Thoracic aorta (tissue), 2 donors: ENCODE data around the gene PFKFB4. TPM values are rescaled to one million over a fixed set of nuclear protein-coding genes. Genes with fewer than 3 reads are reported as not detected.
A peak's percentile ranks its signal among the peaks of the same experiment; 100 is the strongest.

Source experiments
- ATAC-seq: fragments of 150-250 bp; one replicate; pipeline ENCODE4 v1.8.0; 2017; ENCODE audit warnings: low read depth; ENCODE audit not compliant: insufficient number of reproducible peaks, low FRiP score
- DNase-seq: peaks from one replicate; pipeline ENCODE4 v3.0.0-alpha.2; 2020; ENCODE audit warnings: low spot score
- H3K27ac ChIP-seq, 2 donors: fragments of 200-600 bp; sonication (generic); 1 replicate in 1 of 2; 2 replicates in 1 of 2; pipeline ENCODE4 v1.5.1; 2016; ENCODE audit warnings: mild to moderate bottlenecking in 2 of 2, moderate library complexity in 2 of 2
- H3K27me3 ChIP-seq: fragments of 200-600 bp; sonication (generic); replicated peaks from 2 replicates; pipeline ENCODE4 v1.6.0; 2016; ENCODE audit warnings: mild to moderate bottlenecking; ENCODE audit not compliant: insufficient read depth
- H3K36me3 ChIP-seq: fragments of 200-600 bp; sonication (generic); one replicate; pipeline ENCODE4 v1.5.1; 2016
- H3K4me1 ChIP-seq, 2 donors: fragments of 200-600 bp; sonication (generic); 1 replicate in 1 of 2; 2 replicates in 1 of 2; pipeline versions ENCODE4 v1.5.1 to v1.6.0; 2016; ENCODE audit warnings: low read depth in 2 of 2, mild to moderate bottlenecking in 1 of 2; ENCODE audit not compliant: control insufficient read depth in 1 of 2
- H3K4me3 ChIP-seq: fragments of 200-600 bp; sonication (generic); 2 replicates; pipeline ENCODE4 v1.5.1; 2016; ENCODE audit warnings: mild to moderate bottlenecking
- H3K9me3 ChIP-seq: fragments of 200-600 bp; sonication (generic); 2 replicates; pipeline ENCODE4 v1.5.1; 2016
- CTCF ChIP-seq: fragments of 200-600 bp; sonication (generic); IDR thresholded peaks from one replicate; pipeline ENCODE4 v1.5.1; 2019; ENCODE audit warnings: antibody characterized with exemption
- total RNA-seq, 2 donors: library from RNA; depleted of rRNA; stranded (reverse); fragments of >200 nt; gene quantifications; one replicate each; pipeline versions ENCODE4 v1.1.0 to v1.2.3, GENCODE V29; 2016

PFKFB4 gene
- total RNA-seq, 2 donors from 2014 or later = 3.7 to 8.5 TPM

- ATAC-seq = no peak
- no peak for TF ChIP-seq CTCF
- Histone ChIP-seq H3K27ac (peak overlapping the region; percentile 29 to 63), H3K4me3 (peak overlapping the region; percentile 74), H3K9me3 (no peaks in the 10 kb centered on the region), H3K4me1 (peaks cover 27 to 48% of the 10 kb centered on the region in 2 donors), H3K27me3 (no peaks in the 10 kb centered on the region), H3K36me3 (no peaks in the 10 kb centered on the region)
- no peak for DNase-seq
Observed at GRCh38 chr3:48560648-48561018, 4.0 kb upstream of the PFKFB4 start.

- no peak for TF ChIP-seq CTCF
- no peaks in the 10 kb centered on the region for H3K9me3 ChIP-seq
- no peak overlapping the region for H3K4me3 ChIP-seq
- no peaks in the 10 kb centered on the region for H3K27me3 ChIP-seq
- DNase-seq = no peak
- ATAC-seq = no peak
- H3K4me1 ChIP-seq = peaks cover 28 to 55% of the 10 kb centered on the region in 2 donors
- no peaks in the 10 kb centered on the region for H3K36me3 ChIP-seq
- H3K27ac ChIP-seq = peak overlapping the region; percentile 21 to 76
Observed at GRCh38 chr3:48558493-48559134, 2.0 kb upstream of the PFKFB4 start.

- DNase-seq = no peak
- no peaks in the 10 kb centered on the region for H3K9me3 ChIP-seq
- peak overlapping the region; percentile 94 for H3K4me3 ChIP-seq
- H3K27me3 ChIP-seq = no peaks in the 10 kb centered on the region
- TF ChIP-seq CTCF = no peak
- H3K27ac ChIP-seq = peak overlapping the region; percentile 24 to 37
- no peaks in the 10 kb centered on the region for H3K36me3 ChIP-seq
- ATAC-seq = no peak
- peaks cover 28 to 50% of the 10 kb centered on the region in 2 donors for H3K4me1 ChIP-seq
Observed at GRCh38 chr3:48555949-48556795, 431 bp downstream of the PFKFB4 start.

- Histone ChIP-seq H3K27ac (no peak overlapping the region), H3K27me3 (no peaks in the 10 kb centered on the region), H3K4me3 (no peak overlapping the region), H3K9me3 (no peaks in the 10 kb centered on the region), H3K4me1 (peaks cover 22 to 42% of the 10 kb centered on the region in 2 donors), H3K36me3 (no peaks in the 10 kb centered on the region)
- no peak for TF ChIP-seq CTCF
- no peak for ATAC-seq
- DNase-seq = no peak
Observed at GRCh38 chr3:48555231-48555948, 1.2 kb downstream of the PFKFB4 start.
